AG20443 (cell line): ENCODE measurements around the gene DNAJB5.

Source experiments
- DNase-seq: peaks from one replicate; pipeline ENCODE4 v3.0.0; 2012; ENCODE audit warnings: low spot score, mixed read lengths

The DNAJB5 gene

DNA sequence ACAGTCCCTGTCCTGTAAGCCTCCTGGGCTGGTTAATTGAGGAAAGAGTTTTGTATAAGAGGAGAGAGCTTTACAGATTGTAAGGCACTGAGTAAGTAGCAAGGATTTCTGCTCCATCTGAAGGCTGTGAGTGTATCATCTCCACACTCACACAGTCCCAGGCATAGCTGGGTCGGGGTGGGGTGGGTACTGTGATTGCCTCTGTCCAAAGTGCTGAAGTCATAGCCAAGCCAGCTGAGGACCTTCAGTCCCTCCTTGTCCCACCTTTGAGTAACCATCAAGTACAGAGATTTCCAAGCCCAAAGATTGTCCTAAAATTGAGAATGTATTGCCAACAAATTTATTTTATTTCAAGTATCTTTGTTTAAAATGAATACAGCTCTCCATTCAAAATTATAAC, 5.5 kb upstream of the DNAJB5 start:
- DNase-seq: peak; percentile 31

DNA sequence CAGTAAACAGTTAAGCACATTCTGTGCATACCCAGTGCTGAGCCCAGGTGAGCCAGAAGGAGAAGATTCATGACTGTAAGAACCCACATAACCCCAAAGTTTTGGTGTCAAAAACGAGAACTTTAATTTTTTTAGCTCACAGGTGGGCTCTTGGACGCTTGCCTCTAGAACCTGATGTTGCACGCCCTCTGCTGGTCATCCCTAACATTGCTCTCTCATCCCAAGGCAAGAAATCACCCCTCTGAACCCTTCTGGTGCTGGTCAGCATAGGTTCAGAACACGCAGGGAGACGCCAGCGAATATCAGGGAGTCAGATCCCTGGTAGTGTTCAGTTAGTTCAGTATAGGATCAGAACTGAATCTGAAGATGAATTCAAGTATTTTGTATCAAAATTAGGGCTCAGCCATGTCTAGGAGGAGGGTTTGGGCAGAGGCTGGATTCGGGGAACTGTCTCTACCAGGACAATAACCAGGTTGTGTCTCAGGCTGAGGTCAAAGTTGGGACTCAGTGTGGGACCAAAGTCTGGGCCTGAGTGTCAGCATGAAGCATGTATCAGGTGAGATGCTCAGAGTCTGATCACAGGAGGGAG, 4.1 kb upstream of the DNAJB5 start:
- DNase-seq: peak; percentile 50

DNA sequence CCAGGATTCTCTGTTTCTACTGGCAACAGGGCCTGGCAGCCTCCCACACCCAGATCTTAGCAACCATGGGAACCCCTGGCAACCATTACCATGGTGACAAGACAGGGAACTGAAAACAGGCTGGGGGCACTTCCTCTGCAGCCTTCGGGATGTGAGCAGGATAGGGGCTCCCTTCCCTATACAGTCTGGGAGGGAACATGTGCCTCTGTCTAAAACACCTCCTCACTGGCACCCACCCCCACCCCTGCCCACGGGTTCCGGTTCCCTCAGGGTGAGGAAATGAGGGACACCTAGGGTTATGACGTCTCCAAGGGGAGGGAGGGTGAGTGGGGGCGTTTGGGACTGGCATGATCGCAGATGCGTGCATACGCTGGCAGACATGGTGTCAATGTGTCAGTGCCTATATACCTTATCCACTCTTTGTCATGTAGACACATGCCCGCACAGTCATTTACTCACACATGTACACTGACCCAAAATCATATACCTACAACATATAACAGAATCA, 3.0 kb upstream of the DNAJB5 start:
- DNase-seq: no peak

DNA sequence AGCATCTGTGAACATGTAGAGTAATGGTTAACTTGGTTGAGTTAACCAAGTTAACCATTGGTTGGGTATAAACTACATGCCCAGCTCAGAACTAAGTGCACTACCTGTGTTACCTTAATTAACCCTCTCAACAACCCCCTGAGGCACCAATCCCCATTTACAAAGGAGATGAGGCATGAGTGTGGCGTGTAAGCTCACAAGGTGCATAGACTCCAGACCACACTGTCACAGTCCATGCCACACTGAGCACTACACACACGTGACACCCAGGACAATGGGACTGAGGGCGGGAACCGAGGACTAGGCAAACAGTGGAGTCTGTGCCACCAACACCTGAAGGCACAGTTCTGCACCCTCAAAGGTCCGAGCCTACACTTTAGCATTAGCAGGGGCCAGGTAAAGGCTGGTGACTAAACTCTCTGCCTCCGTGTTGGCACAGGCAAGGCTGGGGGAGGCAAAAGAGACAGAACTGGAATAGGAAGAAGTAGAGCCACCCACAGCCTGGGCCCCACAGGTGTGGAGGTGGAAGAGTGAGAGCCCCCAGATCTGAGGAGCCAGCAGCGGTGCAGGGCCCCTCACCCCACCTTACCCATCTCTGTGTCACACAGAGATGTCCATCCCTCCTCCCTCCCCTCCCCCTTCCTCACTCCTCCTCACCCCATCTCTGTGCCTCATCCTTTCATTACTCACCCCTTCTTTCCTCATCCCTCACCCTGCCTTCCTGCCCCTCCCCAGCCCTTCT, 2.2 kb upstream of the DNAJB5 start:
- DNase-seq: no peak

DNA sequence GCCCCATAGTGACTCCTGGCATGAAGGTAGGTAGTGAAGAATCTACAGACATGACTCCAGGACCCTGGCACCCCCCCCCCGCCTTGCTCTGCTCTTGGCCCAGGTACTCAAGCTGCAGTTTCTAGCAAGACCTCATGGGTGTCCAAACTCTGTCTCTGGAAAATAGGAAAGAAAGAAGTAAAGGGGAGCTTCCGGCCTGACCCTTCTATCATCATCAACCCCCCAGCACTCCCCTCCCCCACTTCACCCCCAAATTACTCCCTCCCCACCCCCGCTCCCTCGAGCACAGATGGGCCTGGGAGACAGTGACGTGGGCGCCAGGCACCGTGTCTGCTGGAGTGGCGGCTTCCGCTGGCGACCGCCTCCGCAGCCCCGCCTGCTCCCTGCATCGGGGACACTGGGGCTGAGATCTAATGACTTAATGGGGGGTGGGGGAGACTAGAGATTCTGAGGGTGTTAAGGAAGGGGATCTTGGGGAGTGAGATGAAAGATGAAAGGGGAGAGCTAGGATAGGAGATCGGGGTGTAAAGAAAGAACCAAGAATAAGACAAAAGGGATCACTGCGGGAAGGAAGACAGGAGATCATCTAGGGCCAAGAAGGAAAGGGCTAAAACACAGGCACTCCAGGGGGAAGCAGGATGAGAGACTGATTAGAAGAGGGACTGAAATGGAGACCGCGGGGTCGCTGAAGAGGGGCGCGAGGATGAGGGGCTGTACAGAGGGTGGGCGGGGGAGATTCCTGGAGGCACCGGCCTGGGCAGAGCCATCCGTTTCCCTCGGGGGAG, 1.1 kb upstream of the DNAJB5 start:
- DNase-seq: peak; percentile 30

DNA sequence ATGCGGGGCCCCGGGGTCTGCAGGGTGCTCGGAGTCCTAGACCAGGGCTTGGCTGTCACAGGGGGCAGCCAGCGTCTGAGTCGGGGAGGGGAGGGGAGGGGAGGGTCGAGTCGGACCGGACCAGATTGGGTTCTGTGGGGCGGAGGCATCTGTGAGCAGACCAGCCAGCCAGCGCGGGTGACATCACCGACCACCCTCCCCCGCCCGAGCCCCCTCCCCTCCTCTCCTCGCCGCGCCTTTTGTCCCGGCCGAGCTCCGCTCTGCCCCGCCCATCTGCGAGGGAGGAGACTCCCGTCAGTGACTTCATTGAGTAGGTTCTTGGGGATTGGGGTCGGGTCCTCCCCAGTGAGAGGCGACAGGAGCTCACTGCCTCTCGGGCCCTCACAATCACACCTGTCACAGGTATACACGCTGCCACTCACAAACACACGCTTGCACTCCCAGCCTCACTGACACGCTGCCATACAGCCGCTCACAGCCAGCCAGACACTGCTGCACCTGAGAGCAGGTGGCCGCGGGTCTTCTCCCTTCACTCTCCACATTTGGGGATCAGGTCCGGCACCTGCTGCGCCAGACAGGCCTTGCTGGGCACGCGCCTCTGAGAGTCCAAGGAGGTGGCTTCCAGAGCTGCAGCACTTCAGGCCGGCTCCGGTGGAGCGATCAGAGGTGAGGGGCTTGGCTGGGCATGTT, 546 bp downstream of the DNAJB5 start:
- peak; percentile 68 for DNase-seq

DNA sequence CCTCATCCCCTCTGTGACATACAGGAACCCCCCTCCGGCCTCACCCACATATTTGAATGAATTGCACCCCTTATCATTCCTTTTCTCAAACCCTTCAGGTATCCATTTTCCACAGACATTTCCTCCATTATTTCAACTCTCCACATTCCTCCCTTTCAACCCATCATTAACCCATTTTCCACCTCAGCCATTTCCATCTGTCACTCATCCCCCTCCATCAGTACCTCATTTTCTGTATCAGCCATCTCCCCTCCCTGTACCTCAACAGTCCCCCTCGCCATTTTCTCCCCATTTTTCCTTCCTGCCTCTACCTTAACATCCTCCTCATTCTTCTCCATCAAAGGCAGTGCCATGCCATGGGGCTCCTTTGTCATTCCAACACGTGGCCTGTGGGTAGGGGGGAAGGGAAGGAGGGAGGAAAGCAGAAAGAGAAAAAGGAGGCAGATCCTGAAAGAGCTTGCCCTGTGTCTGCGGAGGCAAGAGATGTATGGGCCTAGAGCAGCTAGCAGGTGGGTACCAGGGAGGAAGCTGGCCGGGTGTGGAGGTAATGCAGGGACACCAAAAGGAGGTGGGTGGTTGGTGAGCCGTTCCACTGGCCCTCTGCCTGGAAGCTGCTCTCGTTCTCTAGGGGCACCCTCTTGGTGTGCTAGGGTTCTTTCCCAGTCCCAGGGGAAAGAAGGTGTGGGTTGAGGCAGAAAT, 1.5 kb downstream of the DNAJB5 start:
- DNase-seq: no peak

DNA sequence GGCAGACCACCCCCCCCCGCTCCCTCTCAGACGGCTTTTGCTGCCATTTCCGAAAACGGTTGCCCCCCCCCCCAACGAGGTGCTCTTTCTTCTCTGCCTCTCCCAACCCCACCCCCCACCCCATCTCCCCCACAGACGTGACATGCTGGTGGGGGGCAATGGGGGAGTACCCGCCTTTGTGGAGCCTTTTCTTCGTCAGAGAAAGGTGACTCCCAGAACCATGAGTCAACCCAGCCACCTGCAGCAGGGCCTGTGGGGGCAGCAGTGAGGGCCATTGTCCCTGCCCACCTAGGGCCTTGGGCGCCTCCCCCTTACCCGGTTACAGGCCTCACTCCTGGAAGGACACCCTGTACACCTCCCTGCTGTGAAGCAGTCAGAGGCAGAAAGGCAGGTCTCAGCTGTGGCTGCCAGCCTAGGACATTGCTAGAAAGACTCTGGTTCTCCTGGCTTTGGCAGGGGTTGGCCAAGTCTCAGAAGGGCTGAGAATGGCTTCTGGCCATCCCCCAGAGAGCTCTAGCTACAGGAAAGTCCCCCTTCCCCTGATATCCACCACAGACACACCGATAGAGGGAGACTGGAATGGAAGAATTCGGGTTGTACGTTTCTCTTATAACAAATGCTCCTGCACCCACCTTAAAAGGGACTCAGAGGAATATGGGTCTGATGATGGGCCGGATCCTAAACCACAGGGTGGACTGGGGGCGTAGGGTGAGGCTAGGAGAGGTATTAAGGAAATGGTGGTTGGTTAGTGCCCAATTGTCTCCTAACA, 2.2 kb downstream of the DNAJB5 start:
- no peak for DNase-seq

DNA sequence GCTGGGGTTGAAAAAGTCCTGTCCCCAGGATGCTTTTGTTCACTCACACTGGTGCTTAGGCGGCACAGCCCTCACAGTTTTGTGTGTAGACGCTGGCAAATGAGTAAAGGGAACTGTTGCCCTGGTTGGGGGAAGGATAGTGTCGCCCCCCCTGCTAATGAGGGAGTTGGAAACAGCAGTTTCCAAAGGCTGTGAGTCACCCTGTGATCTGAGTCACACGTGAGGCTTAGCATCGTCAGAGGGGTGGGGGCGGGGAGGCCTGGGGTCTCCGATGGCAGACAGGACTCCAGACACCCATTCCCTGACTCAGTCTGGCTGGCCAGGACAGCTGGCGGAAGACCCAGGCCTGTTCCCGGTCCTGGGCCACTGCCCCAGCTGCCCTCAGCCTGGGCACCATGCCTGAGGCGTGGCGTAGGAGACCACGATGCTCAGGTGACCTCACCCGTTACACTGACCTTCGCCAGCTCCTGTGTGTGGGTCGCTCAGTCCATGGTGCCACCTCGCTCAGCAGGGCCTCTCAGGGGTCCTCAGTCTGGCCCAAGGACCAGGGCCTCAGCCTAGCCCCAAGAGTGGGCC, 2.9 kb downstream of the DNAJB5 start:
- DNase-seq: peak; percentile 73

DNA sequence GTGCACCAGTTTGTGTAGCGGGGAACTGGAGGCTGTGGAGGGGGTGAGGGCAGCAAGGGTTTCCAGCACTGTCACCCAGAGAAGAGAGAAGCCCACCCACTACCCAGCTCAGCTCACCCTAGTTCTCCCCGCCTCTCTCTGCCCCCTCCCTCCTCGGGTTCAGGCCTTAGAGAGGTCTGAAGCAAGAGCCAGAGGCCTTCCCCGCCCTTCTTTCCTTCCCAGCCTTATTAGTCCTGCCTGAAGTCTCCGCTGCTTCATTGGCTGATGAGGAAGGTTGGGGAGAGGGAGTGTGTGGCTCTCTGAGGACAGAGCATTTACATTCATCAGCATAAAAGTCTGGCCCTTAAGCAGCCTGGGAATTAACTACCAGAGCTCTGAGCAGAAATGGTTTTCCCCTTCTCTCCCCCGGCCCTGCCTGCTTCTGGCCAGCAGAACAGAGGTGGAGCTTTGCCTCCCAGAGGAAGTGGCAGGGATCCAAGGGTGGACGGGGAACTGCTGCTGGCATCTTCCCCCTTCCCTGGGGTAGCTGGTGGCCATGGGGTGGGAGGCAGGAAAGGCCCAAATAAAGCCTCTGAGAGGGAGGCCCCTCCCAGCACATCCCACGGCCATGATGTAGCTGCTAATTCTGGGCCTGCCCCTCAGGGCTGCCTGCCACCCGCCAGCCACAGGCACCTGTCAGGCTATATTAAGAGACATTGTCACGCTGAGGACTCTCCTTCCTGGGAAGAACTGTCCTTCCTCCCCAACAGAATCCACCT, 4.1 kb downstream of the DNAJB5 start:
- peak; percentile 61 for DNase-seq

DNA sequence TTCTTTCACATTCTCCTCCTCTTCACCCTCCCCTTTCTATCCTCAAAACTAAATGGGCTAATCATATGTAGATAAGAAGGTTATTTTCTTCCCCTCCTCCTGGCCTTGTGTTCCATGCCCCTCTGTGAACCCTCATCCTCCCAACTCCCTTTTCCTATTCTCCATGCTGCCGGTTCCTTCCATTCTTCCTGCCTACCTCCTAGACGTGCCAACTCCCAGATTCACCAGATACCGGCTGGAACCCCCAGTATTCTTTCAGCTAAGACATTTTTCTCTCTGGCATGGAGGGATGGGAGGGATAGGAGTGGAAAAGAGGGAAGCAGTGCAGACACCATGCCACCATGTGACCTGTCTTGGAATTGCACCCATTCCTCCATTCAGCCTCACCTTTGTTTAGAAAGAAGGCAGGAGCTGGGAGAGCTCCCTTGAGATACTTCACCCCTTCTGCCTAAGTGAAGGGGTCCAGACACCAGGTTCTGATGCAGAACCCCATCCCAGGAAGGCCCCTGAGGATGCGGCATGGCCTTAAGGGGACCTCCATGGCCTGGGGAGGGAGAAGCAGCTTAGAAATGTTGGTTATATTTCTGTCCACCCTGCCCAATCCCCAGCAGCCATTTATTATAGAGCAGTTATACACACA, 4.8 kb downstream of the DNAJB5 start:
- DNase-seq: peak; percentile 60

DNA sequence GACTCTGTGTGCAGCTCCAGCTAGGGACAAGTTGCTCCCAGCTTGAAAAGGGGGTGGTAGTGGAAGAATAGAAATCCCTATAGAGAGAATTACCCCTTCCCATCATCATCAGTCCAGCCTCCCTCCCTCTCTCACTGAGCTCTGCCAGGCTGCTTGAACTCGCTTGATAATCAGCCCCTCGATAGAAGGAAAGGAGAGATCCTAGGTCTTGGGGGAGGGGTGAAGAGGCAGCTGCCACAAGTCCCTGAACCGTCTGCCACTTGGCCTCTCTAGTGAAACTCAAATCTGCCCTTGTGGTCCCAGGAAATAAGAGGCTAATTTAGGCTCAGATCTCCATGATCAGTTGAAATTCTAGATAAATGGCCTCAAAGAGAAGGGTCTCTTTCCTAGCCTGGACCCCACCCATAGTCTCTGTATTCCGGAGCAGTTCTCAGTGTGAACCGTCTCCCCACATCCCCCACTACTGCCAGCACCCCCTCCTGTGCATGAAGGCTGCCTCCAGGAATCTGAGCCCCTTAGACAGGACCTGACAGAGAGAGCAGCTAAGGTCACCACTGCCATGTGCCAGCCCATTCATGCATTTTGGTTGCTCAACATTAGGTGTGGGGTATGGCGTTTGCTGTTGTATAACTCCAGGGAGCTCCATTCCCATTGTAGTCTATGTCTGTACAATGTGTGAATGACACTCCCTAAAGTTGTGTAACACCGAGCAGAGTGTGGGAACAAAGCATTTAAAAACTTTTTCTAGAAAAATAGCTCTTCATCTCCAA, 5.5 kb downstream of the DNAJB5 start:
- DNase-seq: peak; percentile 61

DNA sequence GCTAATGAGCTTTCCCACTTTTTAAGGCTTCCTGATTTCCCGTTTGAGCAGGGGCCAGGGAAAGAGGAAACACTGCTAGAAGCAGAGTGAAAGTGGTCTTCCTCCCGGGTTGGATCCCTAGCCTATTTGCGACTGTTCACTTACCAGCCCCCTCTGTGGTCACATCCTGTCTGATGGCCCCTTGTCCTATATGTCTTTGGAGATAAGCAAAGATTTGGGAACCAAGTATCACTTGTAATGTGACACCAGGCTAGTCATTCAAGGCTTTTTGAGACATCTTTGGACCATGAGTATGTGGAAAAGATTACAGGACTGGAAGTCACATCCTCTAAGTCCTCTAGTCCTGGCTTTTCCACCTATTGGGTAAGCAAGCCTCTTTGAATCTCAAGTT, 6.1 kb downstream of the DNAJB5 start:
- peak; percentile 32 for DNase-seq

DNA sequence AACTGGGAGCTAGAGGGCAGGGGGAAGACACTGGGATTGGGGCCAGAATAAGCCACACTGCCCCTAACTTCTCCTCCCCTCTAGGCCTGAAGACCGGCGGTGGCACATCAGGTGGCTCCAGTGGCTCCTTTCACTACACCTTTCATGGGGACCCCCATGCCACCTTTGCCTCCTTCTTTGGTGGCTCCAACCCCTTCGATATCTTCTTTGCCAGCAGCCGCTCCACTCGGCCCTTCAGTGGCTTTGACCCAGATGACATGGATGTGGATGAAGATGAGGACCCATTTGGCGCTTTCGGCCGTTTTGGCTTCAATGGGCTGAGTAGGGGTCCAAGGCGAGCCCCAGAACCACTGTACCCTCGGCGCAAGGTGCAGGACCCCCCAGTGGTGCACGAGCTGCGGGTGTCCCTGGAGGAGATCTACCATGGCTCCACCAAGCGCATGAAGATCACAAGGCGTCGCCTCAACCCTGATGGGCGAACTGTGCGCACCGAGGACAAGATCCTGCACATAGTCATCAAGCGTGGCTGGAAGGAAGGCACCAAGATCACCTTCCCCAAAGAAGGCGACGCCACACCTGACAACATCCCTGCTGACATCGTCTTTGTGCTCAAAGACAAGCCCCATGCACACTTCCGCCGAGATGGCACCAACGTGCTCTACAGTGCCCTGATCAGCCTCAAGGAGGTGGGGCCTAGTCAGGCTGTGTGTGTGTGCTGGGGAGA, 6.8 kb downstream of the DNAJB5 start:
- no peak for DNase-seq

DNA sequence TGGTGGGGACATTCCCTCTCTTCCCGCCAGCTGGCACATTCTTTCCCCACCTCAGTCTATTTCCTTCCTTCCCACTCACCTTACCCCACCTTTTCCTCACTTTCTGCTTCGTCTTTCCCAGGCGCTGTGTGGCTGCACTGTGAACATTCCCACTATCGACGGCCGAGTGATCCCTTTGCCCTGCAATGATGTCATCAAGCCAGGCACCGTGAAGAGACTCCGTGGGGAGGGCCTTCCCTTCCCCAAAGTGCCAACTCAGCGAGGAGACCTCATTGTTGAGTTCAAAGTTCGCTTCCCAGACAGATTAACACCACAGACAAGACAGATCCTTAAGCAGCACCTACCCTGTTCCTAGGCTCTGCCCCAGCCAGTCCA, 7.3 kb downstream of the DNAJB5 start:
- no peak for DNase-seq

DNA sequence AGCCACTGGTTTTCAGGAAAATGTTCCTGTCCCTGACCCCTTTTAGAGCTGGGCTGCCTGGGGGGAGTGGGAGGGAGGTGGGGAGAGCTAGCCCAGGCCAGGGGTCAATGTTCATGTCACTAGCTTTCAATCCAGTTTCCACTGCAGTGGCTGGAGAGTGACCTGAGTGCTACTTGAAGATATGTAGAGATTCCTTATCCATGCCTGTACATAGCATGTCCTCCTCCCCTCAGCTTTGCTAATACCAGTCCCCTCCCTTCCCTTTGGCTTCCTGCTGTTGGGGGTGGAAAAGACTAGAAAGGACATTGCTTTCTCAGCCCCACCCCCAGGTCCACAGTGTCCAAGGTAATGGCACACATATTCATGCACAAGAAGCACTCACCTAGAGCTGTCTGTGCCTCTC, 7.8 kb downstream of the DNAJB5 start:
- DNase-seq: no peak

DNA sequence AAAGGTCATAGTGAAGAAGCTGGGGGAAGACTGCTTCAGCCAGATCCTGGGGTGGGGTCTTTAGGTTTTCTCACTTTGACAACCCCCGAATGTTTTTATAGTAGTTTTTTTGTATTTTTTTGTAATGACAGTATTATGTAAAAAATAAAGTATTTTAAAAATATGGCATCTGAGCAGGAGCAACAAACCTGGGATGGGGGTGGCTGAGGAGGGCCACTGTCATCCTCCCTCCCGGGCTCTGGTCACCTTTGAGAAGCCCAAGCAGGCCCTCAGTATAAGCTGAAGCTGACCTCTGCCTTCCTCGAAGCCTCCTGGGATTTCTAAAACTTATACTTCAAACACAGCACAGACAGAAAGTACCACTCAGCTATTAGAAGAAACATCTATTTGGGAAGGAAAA, 8.7 kb downstream of the DNAJB5 start:
- peak; percentile 0 for DNase-seq

DNA sequence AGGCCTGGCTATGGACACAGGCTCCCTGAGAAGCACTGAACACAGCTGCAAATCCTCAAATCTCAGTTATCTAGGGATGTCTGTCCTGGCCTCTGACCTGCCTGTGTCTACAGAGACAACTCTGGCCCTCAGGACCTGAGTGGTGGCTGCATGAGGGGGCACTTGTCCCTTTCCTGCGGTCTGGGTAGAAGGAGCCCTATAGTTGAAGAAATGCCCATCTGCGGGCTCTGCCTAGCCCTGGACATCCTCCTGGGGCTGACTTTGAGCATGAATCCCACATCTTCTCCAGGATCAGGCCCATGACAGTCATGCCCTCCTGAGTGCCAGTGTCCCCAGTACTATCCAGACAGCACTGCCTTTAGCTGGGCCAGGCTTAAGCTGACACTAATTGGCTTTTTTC, 10.0 kb downstream of the DNAJB5 start:
- peak; percentile 1 for DNase-seq
